ENCODE measurements around the gene SORCS3. TPM values are rescaled to one million over a fixed set of nuclear protein-coding genes. Genes with fewer than 3 reads are reported as not detected.
A peak's percentile ranks its signal among the peaks of the same experiment; 100 is the strongest.

SORCS3 gene
- total RNA-seq, 1 donor from 2014 or later, result 1.4 TPM

GRCh38 chr10:104646146-104646545, 5.1 kb downstream of the SORCS3 start:
- DNase-seq, result no peak

- no peak for DNase-seq
Observed at GRCh38 chr10:104648421-104648820, 7.3 kb downstream of the SORCS3 start.

GRCh38 chr10:104650072-104650471, 9.0 kb downstream of the SORCS3 start:
- DNase-seq, result peak; percentile 8

GRCh38 chr10:104650635-104651331, 9.7 kb downstream of the SORCS3 start:
- no peak for DNase-seq

- no peak for DNase-seq
Observed at GRCh38 chr10:104657036-104657435, 15.9 kb downstream of the SORCS3 start.

GRCh38 chr10:104657457-104657856, 16.4 kb downstream of the SORCS3 start:
- DNase-seq, result peak; percentile 30

GRCh38 chr10:104658067-104658466, 17.0 kb downstream of the SORCS3 start:
- DNase-seq, result no peak

GRCh38 chr10:104659809-104660208, 18.7 kb downstream of the SORCS3 start:
- DNase-seq, result no peak

GRCh38 chr10:104663076-104663475, 22.0 kb downstream of the SORCS3 start:
- no peak for DNase-seq

- no peak for DNase-seq
Observed at GRCh38 chr10:104663563-104663962, 22.5 kb downstream of the SORCS3 start.

- DNase-seq, result no peak
Observed at GRCh38 chr10:104664205-104664604, 23.1 kb downstream of the SORCS3 start.

- no peak for DNase-seq
Observed at GRCh38 chr10:104665174-104665573, 24.1 kb downstream of the SORCS3 start.

- peak; percentile 12 for DNase-seq
Observed at GRCh38 chr10:104666106-104666505, 25.0 kb downstream of the SORCS3 start.

- no peak for DNase-seq
Observed at GRCh38 chr10:104676874-104677273, 35.8 kb downstream of the SORCS3 start.

GRCh38 chr10:104678658-104679057, 37.6 kb downstream of the SORCS3 start:
- no peak for DNase-seq

GRCh38 chr10:104680467-104681401, 39.6 kb downstream of the SORCS3 start:
- peak; percentile 59 for DNase-seq

GRCh38 chr10:104681485-104681884, 40.4 kb downstream of the SORCS3 start:
- DNase-seq, result no peak

- DNase-seq, result no peak
Observed at GRCh38 chr10:104683567-104683966, 42.5 kb downstream of the SORCS3 start.

GRCh38 chr10:104686829-104687228, 45.7 kb downstream of the SORCS3 start:
- DNase-seq, result no peak

- no peak for DNase-seq
Observed at GRCh38 chr10:104688251-104689042, 47.4 kb downstream of the SORCS3 start.

- DNase-seq, result no peak
Observed at GRCh38 chr10:104689105-104689504, 48.0 kb downstream of the SORCS3 start.

- no peak for DNase-seq
Observed at GRCh38 chr10:104689547-104689946, 48.5 kb downstream of the SORCS3 start.

GRCh38 chr10:104690101-104690500, 49.0 kb downstream of the SORCS3 start:
- no peak for DNase-seq
